Right ventricle myocardium superior (tissue), 1 donor: Measurements from ENCODE around the gene TMEM176A. TPM values are rescaled to one million over a fixed set of nuclear protein-coding genes. Genes with fewer than 3 reads are reported as not detected.
"Not testable (repeated sequence)": the region's sequence is repeated elsewhere in the genome, so short reads cannot be mapped to it uniquely, and the experiment has no call there.

Experiments used
- ATAC-seq: fragments of 200-7000 bp; cut with Tn5 transposase; one replicate; pipeline ENCODE4 v1.9.1; 2020; ENCODE audit warnings: mild to moderate bottlenecking; ENCODE audit not compliant: poor library complexity
- DNase-seq: peaks from one replicate; pipeline ENCODE4 v3.0.0-alpha.2; 2020
- intact Hi-C: fragments of 100-400 bp; cut with DNase I; formaldehyde crosslinking; loops from one replicate; pipeline ENCODE4 v1.11.2; 2022
- total RNA-seq: library from RNA; stranded (reverse); fragmentation: NEBNext Ultra II Directional; extraction: Animal tissue kit (Norgen Biotek cat#: 25700); gene quantifications from one replicate; pipeline ENCODE4 v1.2.1, GENCODE V29; 2021
- donor health status: DM: no; HTN: yes; CAD: no; lungs with severe emphysema.

Gene TMEM176A
- total RNA-seq, 1 donor from 2014 or later: 27.1 TPM

- ATAC-seq: no peak
- DNase-seq: no peak
- intact Hi-C loops: no loop called here
Observed at GRCh38 chr7:150806454-150806853, 5.9 kb downstream of the TMEM176A start.

DNA sequence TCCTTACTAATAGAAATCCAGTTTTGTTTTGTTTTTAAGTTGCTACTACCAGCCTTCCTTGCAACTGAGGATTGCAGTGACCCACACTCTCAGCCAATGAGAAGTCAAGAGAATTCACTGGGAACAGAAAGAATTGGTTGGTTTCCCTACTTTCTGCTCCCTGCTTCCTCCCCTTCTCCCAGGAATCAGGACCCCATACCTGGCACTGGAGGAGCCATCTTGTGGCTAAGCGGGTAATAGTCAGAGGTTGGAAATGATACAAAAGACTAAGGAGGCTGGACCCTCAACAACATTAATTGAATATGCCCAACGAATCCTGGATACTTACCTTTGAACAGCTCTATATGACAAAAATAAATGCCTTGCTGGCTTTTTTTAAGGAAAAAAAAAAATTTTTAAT lies 6.3 kb downstream of the TMEM176A start:
- intact Hi-C loops: no loop called here

DNA sequence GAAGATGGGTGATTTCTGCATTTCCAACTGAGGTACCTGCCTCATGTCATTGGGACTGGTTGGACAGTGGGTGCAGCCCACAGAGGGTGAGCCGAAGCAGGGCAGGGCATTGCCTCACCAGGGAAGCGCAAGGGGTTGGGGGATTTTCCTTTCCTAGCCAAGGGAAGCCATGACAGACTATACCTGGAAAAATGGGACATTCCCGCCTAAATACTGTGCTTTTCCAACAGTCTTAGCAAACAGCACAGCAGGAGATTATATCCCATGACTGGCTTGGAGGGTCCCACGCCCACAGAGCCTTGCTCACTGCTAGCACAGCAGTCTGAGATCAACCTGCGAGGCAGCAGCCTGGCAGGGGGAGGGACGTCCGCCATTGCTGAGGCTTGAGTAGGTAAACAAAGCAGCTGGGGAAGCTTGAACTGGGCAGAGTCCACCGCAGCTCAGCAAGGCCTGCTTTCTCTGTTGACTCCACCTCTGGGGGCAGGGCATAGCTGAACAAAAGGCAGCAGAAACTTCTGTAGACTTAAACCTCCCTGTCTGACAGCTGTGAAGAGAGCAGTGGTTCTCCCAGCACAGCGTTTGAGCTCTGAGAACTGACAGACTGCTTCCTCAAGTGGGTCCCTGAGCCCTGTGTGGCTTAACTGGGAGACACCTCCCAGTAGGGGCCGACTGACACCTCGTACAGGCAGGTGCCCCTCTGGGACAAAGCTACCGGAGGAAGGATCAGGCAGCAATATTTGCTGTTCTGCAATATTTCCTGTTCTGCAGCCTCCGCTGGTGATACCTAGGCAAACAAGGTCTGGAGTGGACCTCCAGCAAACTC lies 7.3 kb downstream of the TMEM176A start:
- ATAC-seq, DNase-seq, intact Hi-C loops: not testable (repeated sequence)

More for the DNA sequence above, 6.3 kb downstream of the TMEM176A start:
- no peak for ATAC-seq
- no peak for DNase-seq

GRCh38 chr7:150814328-150815001 lies 13.9 kb downstream of the TMEM176A start:
- DNase-seq (no peak), ATAC-seq (no peak)
- intact Hi-C loops: no loop called here

- no peak for ATAC-seq
- intact Hi-C loops: no loop called here
- DNase-seq: no peak
Observed at GRCh38 chr7:150818971-150819370, 18.4 kb downstream of the TMEM176A start.

GRCh38 chr7:150820148-150820547 lies 19.6 kb downstream of the TMEM176A start:
- intact Hi-C loops: no loop called here
- no peak for DNase-seq
- no peak for ATAC-seq

DNA sequence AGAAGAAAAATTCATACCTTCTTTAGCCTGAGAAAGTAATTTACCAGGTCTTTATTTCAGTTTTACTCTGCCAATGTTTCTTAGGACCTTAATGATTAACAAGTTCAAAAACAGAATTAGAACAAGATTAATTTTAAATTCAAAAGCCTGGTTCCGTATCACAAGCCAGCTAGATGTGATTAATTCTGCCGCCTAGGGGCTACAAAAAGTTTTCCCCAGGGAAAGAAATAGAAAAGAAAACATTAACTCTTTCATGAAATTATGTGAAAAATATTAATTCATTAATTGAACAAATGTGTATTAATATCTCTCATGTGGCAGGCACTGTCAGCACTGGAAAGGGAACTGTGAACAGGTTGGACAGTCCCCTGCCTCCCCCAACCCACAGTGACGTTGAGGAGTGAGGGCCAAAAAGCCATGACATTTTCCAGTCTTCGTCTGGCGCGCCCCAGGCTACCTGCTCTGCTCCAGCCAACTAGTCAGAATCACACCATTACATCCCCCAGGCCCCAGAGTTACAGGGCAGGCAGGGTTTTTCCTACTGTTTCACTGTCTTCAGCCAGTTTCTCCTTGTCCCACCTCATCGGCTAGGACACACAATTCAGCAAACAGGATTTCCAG lies 20.1 kb downstream of the TMEM176A start:
- intact Hi-C loops: no loop called here
- ATAC-seq (no peak), DNase-seq (no peak)

DNA sequence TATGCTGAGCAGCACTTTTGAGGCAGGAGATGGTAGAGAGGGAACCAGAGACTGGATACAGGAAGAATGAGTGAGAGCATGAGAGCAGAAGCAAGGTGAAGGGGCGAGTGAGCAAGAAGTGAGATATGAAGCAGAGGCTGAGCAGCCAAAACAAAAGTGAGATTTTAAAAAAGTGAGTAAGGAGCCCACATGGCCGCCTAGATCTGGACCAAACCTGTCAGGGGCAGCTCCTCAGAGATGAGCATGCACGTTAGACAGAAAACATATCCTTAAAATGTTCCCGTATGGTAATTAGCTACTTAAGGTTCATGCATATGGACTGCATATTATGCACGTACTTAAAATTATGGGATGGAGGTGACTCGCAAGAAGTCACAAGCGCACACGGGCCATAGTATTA lies 22.5 kb downstream of the TMEM176A start:
- DNase-seq (no peak), ATAC-seq (no peak)
- intact Hi-C loops: no loop called here

- DNase-seq: no peak
- ATAC-seq: peak; percentile 64
- intact Hi-C loops: no loop called here
Observed at GRCh38 chr7:150823484-150824126, 23.0 kb downstream of the TMEM176A start.

- ATAC-seq (no peak), DNase-seq (peak; percentile 42)
- intact Hi-C loops: no loop called here
Observed at GRCh38 chr7:150824379-150825177, 24.0 kb downstream of the TMEM176A start.

DNA sequence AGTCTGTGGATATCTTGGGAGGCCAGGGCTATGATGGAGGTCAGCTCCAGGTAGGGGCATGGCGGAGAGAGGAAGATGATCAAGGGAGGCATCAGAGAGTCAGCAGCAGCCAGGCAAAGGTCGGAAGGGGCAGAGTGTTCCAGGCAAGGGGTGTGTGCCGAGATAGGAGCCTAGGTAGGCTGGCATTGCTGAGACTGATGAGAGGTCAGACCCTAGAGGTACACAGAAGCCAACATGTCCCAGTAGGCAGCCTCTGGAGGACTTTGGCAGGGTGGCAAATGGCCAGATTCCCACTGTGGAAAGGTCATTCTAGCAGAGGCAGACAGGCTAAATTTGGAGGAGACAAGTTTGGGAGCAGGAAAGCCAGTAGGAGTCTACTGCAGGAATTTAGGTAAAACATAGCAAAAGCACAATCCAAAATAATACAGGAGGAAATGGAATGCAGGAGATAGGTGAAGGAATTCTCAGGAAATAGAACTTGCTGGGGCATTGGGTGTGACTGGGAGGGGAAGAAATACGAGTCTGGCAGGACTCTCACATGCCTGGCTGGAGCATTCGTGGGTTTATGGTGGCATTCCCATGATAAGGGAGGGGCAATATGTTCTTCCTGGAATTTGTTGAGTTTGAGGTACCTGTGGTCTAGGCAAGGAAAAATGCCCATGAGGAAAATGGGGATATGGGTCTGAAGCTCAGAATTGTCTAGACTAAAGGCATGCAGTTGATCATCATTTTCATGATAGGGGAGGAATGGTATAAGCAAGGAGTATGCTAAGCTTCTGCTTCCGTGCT lies 25.7 kb downstream of the TMEM176A start:
- DNase-seq (peak; percentile 68), ATAC-seq (peak; percentile 87)
- intact Hi-C loops: no loop called here

DNA sequence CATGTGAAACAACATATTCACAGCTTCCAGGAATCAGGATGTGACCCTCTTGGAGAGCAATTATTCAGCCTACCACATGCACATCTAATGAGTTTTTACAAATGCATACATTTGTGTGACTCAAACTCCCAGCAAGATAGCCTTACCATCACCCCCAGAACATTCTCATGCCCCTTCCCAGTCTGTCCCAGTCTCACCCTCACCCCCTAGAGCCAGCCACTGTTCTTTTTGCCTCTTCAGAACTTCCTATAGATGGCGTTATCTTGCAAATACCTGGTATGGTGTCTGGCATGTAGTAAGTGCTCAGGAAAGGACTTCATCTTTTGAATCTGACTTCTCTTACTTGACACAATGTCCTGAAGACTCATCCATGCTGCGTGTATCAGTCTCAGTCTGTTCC lies 27.8 kb downstream of the TMEM176A start:
- DNase-seq (no peak), ATAC-seq (no peak)
- intact Hi-C loops: no loop called here

- no peak for ATAC-seq
Observed at GRCh38 chr7:150829426-150829825, 28.9 kb downstream of the TMEM176A start.

GRCh38 chr7:150830937-150831336 lies 30.4 kb downstream of the TMEM176A start:
- ATAC-seq (peak; percentile 21), DNase-seq (no peak)
- intact Hi-C loops: no loop called here

More at GRCh38 chr7:150829426-150829825, 28.9 kb downstream of the TMEM176A start:
- intact Hi-C loops: no loop called here
- no peak for DNase-seq

- ATAC-seq: no peak
- no peak for DNase-seq
- intact Hi-C loops: no loop called here
Observed at GRCh38 chr7:150831851-150832250, 31.3 kb downstream of the TMEM176A start.

DNA sequence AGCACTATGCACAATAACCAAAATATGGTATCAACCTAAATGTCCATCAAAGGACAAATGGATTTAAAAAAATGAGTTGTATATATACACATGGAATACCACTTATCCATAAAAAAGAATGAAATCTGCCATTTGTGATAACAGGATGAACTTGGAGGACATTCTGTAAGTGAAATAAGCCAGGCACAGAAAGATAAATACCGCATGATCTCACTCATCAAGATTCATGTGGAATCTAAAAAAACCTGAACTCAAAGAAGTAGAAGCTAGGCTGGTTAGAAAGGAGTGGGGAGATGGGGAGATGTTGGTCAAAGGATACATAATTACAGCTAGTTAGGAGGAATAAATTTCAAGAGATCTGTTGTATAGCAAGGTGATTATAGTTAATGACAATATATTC lies 34.5 kb downstream of the TMEM176A start:
- intact Hi-C loops: no loop called here
- DNase-seq: no peak
- ATAC-seq: no peak

DNA sequence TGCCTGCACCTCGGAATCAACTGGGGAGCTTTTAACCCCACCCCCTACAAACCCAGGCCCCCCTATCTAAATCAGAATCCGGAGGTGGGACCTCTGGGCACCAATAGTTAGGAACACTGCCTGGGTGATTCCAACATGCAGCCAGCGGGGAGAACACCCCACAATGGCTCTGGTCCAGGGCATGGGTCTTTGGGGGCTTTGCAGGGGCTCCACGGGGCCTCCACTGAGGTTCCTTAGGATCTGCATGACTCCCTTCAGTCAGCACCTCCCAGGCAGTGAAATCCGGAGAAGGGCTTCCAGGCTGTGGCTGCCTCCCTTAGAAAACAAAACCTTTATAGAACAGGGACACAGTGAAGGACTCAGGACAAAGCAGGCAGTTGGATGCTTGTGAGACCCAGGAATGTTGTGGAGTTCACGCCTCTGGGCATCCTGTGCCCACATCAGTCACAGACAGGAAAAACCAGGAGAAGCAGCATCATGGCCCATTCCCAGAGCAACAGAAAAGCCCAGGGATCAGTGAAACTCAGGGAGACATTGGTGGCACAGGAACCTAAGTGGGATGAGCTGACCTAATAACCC lies 35.2 kb downstream of the TMEM176A start:
- ATAC-seq (no peak), DNase-seq (no peak)
- intact Hi-C loops: no loop called here
